HG03521 (cell line): ENCODE results near the gene PPP1R27.
A peak's percentile ranks its signal among the peaks of the same experiment; 100 is the strongest.

Experiments used
- ATAC-seq: cut with Tn5 transposase; IDR thresholded peaks from one replicate; pipeline ENCODE4 v1.9.1; 2021; ENCODE audit warnings: mild to moderate bottlenecking, moderate library complexity; ENCODE audit not compliant: unreplicated experiment

Gene PPP1R27

DNA sequence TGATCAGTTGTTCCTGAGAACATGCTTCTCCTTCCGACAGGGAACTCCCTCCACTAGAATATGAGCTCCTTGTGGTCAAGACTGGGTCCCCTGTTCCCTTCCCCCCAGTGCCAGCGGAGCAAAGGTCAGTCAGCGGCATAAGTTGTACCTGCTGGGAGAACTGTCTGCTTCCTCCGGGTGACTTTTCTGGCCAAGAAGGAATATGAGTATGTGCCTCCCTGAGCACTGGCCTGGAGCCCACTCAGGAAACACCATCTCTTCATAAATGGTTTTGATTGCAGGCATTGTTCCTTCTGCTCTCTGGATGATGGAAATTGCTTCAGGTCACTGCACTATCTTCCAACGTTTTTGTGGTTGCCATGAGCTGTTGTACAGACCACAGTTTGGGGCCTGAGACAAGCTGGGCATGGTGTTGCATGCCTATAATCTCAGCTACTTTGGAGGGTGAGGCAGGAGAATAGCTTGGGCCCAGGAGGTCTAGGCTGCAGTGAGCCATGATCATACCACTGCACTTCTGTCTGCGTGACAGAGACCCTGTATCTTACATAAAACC lies 28.3 kb upstream of the PPP1R27 start:
- no peak for ATAC-seq

DNA sequence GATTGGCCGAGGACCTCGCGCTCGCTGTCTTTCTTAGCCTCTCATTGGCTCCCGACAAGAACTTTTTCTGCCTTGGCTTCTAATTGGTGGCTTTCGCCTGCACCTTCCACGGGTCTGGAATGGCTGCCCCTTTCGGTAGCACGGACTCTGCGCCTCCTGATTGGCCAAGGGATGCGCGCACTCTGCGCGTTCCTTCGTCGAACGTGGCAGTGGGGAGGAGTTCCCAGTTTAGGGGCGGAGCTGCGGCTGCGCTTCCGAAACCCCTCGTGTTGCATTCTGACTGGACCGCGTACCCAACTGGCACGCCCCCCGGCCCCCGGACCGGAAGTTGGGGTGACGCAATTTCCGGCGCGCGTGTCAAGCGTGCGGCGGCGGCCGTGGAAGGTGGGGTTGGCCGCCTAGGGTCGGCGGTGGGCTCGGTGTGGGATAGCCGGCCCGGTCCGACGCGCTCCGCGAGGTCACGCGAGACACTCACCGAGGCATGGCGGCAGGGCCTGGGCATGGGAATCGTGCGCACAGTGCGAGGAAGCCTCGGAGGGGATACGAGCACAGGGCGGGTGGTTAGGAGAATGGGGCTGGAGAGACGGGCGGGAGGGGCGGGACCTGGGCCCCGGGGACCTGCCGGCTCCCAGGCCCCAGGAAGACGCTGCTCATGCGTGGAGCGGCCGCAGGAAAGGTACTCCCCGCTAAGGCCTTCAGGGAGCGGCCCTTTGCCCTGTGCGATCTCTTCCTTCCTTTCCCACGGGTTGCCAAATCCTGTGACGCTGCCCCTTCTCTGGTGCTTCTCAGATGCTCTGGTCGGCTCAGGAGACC lies 26.1 kb upstream of the PPP1R27 start:
- peak; percentile 79 for ATAC-seq

DNA sequence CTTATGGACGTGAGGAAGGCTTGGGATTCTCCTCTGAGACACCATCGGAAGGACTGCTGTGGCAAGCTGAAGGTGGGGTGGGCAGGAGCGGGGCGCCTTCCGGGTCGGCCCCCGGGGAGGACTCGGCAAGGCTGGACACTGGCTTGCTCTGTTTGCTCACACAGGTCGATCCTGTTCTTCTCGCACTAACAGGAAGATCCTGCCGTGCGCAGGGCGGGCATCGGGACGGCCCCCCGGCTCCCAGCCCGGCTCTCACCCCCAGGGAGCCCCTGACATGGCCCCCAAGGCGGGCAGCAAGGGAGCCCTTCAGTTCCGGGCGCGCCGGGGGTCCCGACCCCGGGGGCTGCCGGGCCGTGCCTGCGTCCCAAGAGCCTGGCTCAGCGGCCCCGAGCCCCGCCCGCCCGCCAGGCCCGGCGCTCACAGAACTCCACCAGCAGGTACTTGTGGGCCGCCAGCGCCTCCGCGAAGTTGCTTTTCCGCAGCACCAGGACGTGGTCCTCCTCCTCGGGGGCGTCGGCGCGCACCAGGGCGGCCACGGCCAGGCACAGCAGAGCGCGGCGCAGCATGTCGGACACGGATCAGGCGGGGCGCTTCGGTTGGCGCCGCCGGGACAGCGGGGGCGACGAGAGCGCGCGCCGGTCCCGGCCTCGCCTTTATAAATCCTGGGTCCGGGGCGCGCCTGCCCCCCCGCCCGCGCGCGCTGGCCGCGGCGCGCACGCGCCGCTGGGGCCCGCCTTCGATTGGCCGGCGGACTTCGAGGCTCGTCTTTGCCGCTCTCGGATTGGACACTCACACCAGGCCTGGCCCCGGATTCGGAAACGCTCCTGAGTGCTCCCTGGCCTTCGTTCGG lies 25.3 kb upstream of the PPP1R27 start, which contains the start of gene P4HB:
Gene P4HB, minus strand, starts transcription at position 630 of the 850 bp plus-strand sequence. Its CDS starts 64 bp downstream, at position 566.
- peak; percentile 76 for ATAC-seq

GRCh38 chr17:81858967-81859905 lies 24.4 kb upstream of the PPP1R27 start:
- ATAC-seq: no peak

DNA sequence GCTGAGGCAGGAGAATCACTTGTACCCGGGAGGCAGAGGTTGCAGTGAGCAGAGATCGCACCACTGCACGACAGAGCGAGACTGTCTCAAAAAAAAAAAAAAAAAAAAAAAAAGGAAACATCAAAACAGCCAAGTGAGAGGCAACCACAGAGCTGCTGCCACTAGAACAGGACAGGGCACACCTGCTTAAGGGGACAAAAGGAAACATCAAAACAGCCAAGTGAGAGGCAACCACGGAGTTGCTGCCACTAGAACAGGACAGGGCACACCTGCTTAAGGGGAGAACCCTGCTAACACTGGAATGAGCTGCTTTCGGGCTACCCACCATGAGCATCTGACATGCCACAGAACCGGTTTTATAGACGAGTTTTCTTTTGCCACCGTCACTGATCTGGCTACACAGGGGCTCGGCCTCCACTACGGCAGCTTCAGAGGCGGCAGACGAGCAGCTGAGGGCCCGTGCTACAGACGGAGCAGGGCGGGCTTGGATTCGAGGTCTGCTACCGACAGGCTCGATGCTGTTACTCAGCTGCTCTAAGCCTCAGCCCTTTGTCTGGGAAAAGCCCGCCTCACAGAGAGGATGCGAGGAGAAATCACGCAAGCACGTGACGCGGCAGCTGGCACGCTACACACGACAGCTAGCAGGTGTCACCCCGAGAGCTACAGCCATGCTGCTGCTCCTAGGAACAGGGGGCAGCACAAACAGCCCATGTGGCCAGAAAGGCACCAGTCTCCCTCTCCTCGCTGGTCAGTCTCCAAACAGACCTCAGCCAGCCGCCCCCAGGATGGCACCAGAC lies 23.5 kb upstream of the PPP1R27 start:
- no peak for ATAC-seq

- ATAC-seq: no peak
Observed at GRCh38 chr17:81854974-81855774, 20.3 kb upstream of the PPP1R27 start.

GRCh38 chr17:81852237-81852636 lies 17.4 kb upstream of the PPP1R27 start:
- ATAC-seq: no peak

GRCh38 chr17:81851423-81851822 lies 16.6 kb upstream of the PPP1R27 start:
- no peak for ATAC-seq

- no peak for ATAC-seq
Observed at GRCh38 chr17:81849457-81849856, 14.6 kb upstream of the PPP1R27 start.

DNA sequence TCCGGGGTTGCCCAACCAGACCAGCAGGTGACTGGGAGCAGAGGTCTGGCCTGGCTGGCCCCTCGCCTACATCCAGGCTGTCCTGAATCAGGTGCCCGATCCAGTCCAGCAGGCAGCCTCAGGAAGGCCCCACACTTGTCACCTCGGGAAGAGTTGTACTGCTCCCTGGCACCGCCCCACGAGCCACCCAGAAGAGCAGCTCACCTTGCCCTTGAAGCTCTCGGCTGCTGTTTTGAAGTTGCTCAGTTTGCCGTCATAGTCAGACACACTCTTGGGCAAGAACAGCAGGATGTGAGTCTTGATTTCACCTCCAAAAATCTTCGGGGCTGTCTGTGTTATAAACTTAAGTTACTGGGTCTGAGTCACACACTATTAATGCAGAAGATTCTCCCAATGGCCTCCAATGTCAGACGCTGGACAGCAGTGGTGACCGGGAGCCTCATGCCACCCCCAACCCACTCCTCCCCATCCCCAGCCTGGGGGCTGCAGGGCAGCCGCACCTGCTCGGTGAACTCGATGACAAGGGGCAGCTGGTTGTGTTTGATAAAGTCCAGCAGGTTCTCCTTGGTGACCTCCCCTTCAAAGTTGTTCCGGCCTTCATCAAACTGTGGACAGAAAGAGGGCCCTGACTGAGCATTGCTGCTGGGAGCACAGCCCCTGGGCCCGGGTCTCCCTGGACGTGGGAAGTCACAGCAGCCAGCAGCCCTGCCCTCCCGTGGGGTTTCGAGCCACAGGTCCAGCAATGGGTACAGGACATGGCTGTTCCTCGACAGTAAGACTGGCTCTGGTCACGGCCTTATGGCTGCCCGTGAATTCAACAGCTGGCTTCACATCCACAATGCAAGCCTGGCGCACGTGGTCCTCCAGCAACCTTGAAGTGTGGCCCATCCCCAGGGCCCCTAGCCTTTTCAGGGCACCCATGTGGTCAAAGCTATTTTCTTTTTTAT lies 12.2 kb upstream of the PPP1R27 start:
- no peak for ATAC-seq

DNA sequence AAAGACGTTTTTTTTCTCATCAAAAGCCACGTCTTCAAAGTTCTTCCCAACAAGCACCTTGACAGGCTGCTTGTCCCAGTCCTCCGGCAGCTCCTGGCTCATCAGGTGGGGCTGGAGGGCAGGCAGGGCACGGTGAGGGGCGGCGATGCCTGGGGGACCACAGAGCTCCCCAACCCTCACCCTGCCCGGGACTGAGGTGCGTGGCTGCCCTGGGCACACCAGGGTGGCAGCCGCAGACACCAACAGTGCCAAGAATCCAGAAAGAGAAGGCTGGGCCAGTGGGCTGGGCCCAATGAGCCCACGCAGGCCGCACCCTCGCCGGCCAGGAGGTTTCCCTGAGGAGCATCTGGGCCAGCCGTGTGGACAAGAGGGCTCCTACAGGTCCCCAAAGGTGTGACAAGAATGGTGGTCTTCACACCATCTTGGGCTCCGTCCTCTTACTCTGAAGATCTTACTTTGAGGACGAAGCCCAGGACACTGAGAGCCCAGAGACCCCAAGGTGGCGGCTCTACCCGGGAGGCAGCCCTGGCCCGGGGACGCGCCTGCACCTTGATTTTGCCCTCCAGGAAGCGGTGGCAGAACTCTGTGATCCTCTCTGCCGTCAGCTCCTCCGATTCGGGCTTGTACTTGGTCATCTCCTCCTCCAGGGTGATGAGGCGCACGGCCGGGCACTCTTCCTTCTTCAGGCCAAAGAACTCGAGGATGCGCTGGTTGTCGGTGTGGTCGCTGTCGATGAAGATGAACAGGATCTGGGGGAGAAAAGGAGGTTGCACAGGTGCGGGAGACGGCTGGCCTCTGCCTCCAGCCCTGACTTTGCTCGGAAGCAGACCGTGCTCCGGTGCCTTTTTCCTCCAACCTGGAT lies 11.3 kb upstream of the PPP1R27 start:
- ATAC-seq: no peak

DNA sequence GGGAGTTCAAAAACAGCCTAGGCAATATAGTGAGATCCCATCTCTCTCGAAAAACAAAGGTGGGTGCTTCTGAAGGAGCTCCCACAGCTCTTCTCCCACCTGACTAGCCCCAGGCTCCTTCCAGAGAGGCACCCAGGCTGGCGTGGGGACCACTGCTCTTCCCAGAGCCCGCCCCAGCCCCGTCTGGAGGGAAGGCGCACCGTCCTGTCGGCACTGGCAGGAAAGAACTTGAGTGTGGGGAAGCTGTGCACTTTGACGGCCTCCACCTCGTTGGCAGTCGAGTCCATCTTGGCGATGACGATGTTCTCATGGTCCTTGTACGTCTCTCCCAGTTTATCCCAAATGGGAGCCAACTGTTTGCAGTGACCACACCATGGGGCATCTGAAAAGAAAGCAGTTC lies 10.5 kb upstream of the PPP1R27 start:
- ATAC-seq: no peak

- no peak for ATAC-seq
Observed at GRCh38 chr17:81844887-81845286, 10.0 kb upstream of the PPP1R27 start.

DNA sequence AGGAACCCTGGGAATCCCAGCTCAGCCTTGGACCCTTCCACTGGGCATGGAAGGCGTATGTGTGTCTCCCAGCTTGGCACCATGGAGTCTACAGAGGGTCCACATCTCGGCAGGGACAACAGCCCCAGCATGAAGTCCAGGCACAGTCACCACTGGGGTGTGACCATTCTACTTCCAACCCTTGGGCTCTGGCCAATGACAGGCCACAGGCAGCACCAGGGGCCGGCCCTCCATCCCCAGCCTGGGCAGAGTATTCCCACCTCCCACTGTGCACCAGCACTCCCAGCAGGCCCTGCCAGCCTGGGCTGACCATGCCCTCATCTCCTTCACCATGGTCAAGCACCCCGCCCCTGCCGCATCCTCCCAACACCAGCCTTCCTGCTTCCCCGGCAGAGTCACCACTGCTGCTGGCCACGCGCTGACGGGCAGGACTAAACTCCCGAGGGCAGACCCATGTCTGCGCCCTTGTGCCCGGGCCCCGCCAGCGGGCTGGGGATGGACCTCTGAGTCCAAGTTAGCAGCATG lies 9.5 kb upstream of the PPP1R27 start:
- no peak for ATAC-seq

DNA sequence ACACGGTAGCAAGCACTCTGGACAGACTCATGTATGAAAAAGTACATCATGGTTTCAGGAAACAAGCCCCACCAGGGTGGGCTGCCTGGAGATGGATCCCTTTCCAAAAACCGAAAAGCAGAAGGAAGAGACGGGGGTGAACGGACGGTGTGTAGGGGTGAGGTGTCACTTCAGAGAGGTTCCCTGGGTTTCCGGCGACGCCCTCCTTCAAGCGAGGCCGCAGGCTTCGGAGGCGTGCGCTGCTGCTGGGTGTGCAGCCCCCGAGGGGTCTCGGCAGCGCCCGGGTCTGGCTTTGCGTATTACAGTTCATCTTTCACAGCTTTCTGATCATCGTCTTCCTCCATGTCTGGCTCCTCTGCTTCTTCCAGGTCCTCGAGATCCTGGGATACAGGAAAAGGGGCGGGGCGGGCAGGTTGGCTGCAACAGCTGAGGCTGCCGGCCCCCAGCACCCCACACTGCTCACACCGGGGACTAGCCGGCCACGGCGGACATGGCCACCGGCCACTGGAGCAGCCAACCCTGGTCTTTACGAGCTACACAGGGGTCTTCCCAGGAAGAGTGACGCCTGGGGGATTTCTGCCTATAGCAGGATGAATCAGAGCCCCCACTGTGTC lies 9.0 kb upstream of the PPP1R27 start:
- ATAC-seq: no peak
